GM18526 (cell line): ENCODE measurements around the gene RASGEF1C.

Source experiments
- POLR2A ChIP-seq: IDR thresholded peaks from 3 replicates; pipeline ENCODE4 v1.6.1; 2011; ENCODE audit not compliant: insufficient read length; ENCODE audit errors: extremely low read depth

Gene RASGEF1C

GRCh38 chr5:180138976-180139730 lies 69.9 kb downstream of the RASGEF1C start:
- no peak for TF ChIP-seq POLR2A

- no peak for TF ChIP-seq POLR2A
These were observed 70.6 kb downstream of the RASGEF1C start for GRCh38 chr5:180138214-180138975.

DNA sequence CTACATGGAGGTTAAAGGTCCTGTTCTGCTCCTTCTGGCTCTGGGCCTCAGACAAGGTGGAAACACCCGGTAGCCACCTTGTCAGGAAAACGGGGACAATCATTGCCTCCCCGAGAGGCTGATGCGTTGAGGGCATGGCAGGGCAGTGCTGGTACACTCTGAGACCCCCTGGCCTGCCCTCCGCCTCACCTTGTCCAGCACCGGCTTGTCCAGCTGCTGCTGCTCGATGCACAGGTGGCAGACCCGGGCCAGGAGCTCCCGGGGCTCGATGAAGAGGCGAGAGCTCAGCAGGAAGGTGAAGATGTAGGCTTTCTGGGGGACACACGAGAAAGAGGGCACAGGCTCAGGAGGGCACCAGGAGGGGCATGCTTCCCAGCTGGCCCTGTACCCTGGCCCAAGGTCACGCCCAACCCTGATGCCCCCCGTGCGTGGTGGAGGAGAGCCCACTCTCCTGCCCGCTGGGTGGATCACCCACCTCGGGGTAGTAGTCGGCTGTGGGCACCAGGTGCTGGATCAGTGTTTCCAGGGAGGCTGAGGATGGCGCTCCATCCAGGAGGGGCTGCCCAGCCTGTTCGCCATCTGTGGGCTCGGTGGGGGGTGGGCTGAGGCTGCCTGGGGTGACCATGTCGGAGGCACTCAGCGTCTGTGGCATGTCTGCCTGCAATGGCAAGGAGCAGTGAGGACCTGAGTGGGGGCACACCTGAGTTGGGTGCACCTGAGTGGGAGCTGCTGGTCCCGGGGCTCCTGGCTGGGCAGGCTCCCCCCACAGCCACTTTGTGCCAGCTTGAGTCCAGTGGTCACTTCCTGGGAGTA lies 71.4 kb downstream of the RASGEF1C start:
- no peak for TF ChIP-seq POLR2A

- TF ChIP-seq POLR2A, result no peak
These were observed 72.2 kb downstream of the RASGEF1C start for GRCh38 chr5:180136630-180137381.

- no peak for TF ChIP-seq POLR2A
These were observed 72.9 kb downstream of the RASGEF1C start for GRCh38 chr5:180135967-180136629.

GRCh38 chr5:180135128-180135955 lies 73.7 kb downstream of the RASGEF1C start:
- no peak for TF ChIP-seq POLR2A

DNA sequence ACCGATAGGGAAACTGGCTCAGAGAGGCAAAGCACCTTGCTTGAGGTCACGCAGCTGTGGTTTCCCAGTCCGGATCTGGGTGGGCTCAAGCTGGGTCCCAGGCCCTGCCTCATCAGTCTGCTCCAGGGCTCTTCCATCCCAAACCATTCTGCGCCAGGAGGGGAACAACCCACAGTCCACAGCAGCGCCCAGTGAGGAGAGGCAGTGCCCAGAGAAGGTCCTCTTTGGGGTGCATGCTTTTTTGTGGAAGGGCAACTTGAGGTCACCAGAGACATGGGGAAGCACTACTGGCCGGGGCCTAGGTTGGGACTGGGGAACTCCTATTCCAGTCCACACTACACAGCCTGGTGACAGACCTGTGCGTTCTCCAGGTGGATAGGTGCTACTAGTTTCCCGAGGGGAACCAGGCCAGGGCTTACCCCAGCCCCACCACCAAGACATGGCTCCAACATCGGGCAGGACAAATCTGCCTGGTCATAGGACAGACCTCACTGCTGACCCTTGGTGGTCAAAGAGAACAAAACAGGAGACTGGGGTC lies 75.0 kb downstream of the RASGEF1C start:
- TF ChIP-seq POLR2A, result no peak

DNA sequence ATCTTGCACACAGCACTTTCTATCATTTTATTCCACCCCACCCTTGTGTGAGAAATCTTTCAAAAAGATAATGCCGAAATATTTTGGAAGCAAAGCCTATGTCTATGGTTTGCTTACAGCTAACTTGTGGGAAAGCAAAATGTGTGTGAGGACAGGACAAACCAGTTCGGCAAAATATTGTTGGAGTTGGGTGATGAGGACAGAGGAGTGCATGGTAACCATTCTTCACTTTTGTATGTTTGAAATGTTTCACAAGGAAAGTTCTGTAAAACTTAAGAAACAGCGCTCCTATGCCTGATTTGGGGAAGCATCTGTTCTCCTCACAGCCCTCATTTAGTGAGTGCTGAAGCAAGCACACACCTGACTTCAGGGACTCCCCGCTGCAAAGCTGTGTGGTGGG lies 75.5 kb downstream of the RASGEF1C start:
- TF ChIP-seq POLR2A, result no peak

DNA sequence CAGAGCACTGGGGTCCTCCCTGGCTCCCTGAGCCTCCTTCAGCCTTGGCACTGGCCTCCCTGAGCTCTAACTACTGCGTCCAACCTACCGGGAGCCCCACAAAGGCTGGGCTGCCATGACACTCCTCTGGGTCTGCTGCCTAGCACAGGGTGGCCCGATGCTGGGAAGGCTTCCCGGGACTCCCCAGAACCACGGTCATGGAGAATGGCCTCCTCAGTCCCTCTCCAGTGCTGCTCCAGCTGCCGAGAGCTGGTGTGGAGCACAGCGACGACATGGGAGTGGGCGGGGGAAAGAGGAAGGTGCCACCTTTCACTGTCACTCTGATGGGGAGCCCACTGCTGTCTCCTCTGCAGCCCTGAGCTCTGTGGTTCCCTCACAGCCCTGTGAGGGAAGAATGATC lies 76.0 kb downstream of the RASGEF1C start:
- no peak for TF ChIP-seq POLR2A

DNA sequence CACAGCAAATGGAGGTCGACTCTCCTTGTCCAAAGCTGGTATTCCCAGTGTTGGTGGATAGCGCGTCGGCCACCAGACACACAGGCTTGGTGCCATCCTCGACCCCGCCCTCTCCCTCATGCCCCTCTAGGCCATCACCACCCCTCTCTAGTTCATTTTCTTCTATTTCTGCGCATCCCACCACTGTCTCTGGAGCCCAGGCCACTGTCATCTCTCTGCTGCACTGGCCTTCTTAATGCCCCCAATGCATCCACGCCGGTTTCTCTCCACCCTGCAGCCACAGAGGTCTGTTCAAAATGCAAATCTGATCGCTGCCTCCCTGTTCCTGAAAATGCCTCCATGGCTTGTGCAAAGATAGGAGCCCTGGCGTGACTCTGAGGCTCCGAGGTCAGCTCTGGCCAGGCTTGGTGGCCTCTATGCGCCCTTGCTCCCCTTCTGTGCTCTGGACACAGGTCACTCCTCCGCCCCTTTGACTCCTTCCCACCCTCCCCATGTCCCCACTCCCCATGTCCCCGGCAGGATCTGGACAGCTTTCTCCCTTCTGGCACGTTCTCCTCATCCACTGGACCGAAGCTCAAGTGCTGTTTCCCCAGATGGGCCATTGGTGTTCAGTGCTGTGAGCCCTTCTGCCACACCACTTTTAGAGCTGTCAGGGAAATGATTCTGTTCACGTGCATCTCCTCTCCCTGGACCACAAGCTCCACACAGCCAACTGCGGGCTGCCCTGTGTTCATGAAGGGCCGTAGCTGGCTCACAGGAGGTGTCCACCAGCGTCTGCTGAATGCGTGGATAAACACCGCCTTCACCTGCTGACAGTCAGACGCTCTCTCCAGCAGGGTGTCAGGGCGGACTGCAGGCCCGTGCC lies 77.9 kb downstream of the RASGEF1C start:
- TF ChIP-seq POLR2A, result no peak

DNA sequence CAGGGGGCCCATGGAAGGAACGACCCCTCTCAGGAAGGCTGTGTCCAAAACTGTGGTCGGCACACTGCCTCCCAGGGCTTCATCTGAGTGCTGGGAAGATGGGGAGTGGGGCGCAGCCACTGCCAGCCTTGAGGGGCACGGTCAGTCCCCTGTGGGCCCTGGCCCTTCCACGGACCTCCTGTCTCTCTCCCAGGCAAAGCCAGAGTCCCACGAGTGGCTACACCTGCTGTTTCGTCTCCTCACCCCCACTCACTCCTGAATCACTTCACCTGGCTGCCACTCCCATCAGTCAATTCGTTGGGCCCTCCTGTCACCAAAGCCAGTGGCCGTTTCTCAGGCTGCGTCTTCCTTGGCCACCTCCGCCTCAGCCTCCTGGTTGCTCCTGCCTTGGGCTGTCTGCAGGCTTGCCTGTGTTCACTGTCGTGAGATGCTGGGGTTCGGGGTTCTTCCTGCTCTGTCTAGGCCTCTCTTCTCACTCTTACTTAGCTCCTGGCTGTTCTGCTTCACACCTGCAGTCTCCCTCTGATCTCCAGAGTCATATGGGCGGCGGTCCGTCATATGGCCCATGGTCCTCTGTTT lies 78.6 kb downstream of the RASGEF1C start:
- no peak for TF ChIP-seq POLR2A
